ENCODE measurements around the gene LMOD1. TPM values are rescaled to one million over a fixed set of nuclear protein-coding genes. Genes with fewer than 3 reads are reported as not detected.
A peak's percentile ranks its signal among the peaks of the same experiment; 100 is the strongest.
"Not testable (repeated sequence)": the region's sequence is repeated elsewhere in the genome, so short reads cannot be mapped to it uniquely, and the experiment has no call there.

LMOD1 gene
- total RNA-seq, 2 donors from 2014 or later, result 112 to 190 TPM

DNA sequence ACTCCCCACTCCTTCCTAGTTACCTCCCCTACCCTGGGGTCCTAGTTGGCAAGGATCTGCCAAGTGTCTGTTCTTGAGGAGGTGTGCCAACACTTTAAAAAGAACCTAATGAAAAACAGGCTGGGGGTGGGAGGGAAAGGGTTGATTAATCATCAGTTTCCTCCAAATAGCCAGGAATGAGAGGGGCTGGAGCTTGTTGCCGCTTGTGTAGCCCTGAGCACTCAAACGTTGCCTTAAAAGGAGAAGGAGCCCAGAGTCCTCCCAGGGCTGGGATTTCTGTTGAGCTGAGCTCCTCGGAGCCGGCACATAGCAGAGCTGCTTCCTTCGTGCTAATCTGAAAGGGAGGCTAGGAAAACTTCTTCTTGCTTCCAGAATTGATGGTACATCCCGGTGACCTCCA, 41.8 kb downstream of the LMOD1 start:
- H3K9me3 ChIP-seq, result no peaks in the 10 kb centered on the region
- no peaks in the 10 kb centered on the region for H3K27me3 ChIP-seq (replicated peaks; ENCODE audit: insufficient read depth)
- intact Hi-C loops (cut with DNase I), result no loop called here
- H3K4me1 ChIP-seq (replicated peaks), result no peaks in the 10 kb centered on the region
- TF ChIP-seq POLR2A (IDR thresholded peaks at IDR 0.05) (no peak), POLR2AphosphoS5 (IDR thresholded peaks at IDR 0.05) (peak; percentile 41)
- TF ChIP-seq, protein P1, sequence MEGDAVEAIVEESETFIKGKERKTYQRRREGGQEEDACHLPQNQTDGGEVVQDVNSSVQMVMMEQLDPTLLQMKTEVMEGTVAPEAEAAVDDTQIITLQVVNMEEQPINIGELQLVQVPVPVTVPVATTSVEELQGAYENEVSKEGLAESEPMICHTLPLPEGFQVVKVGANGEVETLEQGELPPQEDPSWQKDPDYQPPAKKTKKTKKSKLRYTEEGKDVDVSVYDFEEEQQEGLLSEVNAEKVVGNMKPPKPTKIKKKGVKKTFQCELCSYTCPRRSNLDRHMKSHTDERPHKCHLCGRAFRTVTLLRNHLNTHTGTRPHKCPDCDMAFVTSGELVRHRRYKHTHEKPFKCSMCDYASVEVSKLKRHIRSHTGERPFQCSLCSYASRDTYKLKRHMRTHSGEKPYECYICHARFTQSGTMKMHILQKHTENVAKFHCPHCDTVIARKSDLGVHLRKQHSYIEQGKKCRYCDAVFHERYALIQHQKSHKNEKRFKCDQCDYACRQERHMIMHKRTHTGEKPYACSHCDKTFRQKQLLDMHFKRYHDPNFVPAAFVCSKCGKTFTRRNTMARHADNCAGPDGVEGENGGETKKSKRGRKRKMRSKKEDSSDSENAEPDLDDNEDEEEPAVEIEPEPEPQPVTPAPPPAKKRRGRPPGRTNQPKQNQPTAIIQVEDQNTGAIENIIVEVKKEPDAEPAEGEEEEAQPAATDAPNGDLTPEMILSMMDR (IDR thresholded peaks at IDR 0.05), result no peak
- no peaks in the 10 kb centered on the region for H3K36me3 ChIP-seq
- 16% methylated on average over 6 of the region's 6 CpGs for WGBS
- peak overlapping the region; percentile 70 to 78 for H3K27ac ChIP-seq
- no peak overlapping the region for H3K4me3 ChIP-seq
- DNase-seq (ENCODE audit: low spot score), result peak; percentile 31

DNA sequence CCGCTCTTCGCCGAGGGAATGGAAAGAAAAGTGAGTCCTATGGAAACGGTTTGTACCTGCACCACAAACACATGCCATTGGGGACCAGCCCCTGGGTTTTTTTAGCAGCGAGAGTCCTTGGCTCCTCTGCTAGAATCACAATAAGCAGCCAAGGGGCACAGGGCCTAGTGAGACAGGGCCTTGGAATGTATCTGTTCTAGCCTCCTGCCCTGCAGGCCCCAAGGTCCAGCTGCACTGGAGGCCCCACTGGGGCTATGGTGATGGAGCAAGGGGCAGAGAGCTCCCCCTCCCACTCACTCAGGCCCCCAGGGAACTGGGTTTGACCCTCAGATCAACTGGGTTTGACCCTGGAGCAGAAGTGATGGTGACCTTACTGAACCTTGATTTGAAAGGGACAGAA, 43.2 kb downstream of the LMOD1 start:
- Histone ChIP-seq H3K27ac (peak overlapping the region; percentile 70 to 78), H3K36me3 (no peaks in the 10 kb centered on the region), H3K27me3 (replicated peaks; ENCODE audit: insufficient read depth) (no peaks in the 10 kb centered on the region), H3K4me1 (replicated peaks) (no peaks in the 10 kb centered on the region), H3K4me3 (no peak overlapping the region), H3K9me3 (no peaks in the 10 kb centered on the region)
- WGBS, result 64% methylated on average over 5 of the region's 5 CpGs
- intact Hi-C loops (cut with DNase I), result no loop called here
- DNase-seq (ENCODE audit: low spot score), result no peak
- TF ChIP-seq, protein P1 (IDR thresholded peaks at IDR 0.05), result no peak
- TF ChIP-seq POLR2A (IDR thresholded peaks at IDR 0.05), result no peak
- peak; percentile 11 for TF ChIP-seq POLR2AphosphoS5 (IDR thresholded peaks at IDR 0.05)

DNA sequence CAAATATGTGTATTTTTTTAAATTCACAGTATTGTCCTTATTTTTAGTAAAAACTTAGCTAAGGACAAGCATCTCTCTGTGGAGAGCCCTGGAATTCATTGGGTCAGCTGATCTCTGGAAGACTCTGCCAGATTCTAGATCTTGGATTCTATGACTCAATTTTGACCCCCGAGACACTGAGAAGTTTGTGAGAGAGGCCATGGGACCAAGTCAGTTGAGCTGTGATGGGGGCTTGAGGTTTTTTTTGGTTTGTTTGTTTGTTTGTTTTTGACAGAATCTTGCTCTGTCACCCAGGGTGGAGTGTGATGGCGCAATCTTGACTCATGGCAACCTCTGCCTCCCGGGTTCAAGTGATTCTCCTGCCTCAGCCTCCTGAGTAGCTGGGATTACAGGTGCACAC, 44.1 kb downstream of the LMOD1 start:
- 78% methylated on average over 3 of the region's 3 CpGs for WGBS
- Histone ChIP-seq H3K27ac (peak overlapping the region; percentile 70 to 78), H3K4me1 (replicated peaks) (no peaks in the 10 kb centered on the region), H3K9me3 (no peaks in the 10 kb centered on the region), H3K36me3 (no peaks in the 10 kb centered on the region), H3K27me3 (replicated peaks; ENCODE audit: insufficient read depth) (no peaks in the 10 kb centered on the region), H3K4me3 (no peak overlapping the region)
- TF ChIP-seq, protein P1 (IDR thresholded peaks at IDR 0.05), result no peak
- TF ChIP-seq POLR2AphosphoS5 (IDR thresholded peaks at IDR 0.05), result no peak
- TF ChIP-seq POLR2A (IDR thresholded peaks at IDR 0.05), result no peak
- intact Hi-C loops (cut with DNase I), result no loop called here
- no peak for DNase-seq (ENCODE audit: low spot score)

DNA sequence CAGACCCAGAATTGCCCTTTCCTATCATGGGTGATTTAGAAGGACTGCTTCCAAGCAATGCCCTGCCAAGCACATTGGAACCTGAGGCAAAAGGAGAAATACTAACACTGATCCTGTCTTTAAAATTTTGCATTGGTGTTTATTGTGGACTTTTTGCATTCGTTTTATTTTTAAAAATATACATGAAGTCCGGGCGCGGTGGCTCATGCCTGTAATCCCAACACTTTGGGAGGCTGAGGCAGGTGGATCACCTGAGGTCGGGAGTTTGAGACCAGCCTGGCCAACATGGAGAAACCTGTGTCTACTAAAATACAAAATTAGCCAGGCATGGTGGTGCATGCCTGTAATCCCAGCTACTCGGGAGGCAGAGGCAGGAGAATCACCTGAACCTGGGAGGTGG, 45.3 kb downstream of the LMOD1 start:
- DNase-seq (ENCODE audit: low spot score); H3K9me3 ChIP-seq; H3K27ac ChIP-seq; H3K4me1 ChIP-seq (replicated peaks); H3K36me3 ChIP-seq; H3K4me3 ChIP-seq; intact Hi-C loops (cut with DNase I); H3K27me3 ChIP-seq (replicated peaks; ENCODE audit: insufficient read depth): not testable (repeated sequence)
- WGBS, result 86% methylated on average over 6 of the region's 6 CpGs

DNA sequence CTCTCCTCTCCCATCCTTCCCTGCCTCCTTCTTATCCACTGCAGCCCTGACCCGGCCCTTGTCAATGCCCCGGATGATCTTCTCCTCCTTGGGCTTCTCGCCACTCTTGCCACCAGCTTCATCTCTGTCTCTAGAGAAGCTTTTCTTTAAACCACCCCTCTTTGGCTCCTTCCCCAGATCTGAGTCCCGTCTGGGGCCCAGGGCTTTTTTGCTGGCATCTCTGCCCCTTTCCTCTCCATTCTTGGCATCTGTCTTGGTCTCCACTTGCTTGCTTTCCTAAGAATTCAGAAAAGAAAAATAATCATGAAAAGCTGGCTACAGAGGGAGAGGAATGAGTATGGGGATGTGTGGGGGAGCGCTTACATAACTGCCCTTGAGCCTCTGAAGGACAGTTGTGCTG, 45.9 kb downstream of the LMOD1 start:
- no peak for DNase-seq (ENCODE audit: low spot score)
- no peak for TF ChIP-seq POLR2A (IDR thresholded peaks at IDR 0.05)
- TF ChIP-seq, protein P1 (IDR thresholded peaks at IDR 0.05), result no peak
- no peak for TF ChIP-seq POLR2AphosphoS5 (IDR thresholded peaks at IDR 0.05)
- Histone ChIP-seq H3K27me3 (replicated peaks; ENCODE audit: insufficient read depth) (no peaks in the 10 kb centered on the region), H3K36me3 (no peaks in the 10 kb centered on the region), H3K9me3 (no peaks in the 10 kb centered on the region), H3K27ac (peak overlapping the region in 1 of 2 donors; percentile 22), H3K4me3 (no peak overlapping the region), H3K4me1 (replicated peaks) (no peaks in the 10 kb centered on the region)
- intact Hi-C loops (cut with DNase I), result no loop called here
- 50% methylated on average over 5 of the region's 5 CpGs for WGBS
